SK-N-SH treated with all-trans-retinoic acid at 6 μM for 48 hours (cell line): ENCODE results near the gene PNPLA6.

Experiments
- TOX ChIP-seq: fragments of 250-450 bp; sonication (Bioruptor Pico); IDR thresholded peaks from 2 replicates; pipeline ENCODE4 v1.8.0; 2021; ENCODE audit warnings: mild to moderate bottlenecking, moderate library complexity, borderline replicate concordance
- TF ChIP-seq, protein P1 (sequence below): fragments of 250-450 bp; sonication (Bioruptor Pico); IDR thresholded peaks from 2 replicates; pipeline ENCODE4 v1.8.0; 2020; ENCODE audit warnings: mild to moderate bottlenecking, moderate library complexity, borderline replicate concordance

DNA sequence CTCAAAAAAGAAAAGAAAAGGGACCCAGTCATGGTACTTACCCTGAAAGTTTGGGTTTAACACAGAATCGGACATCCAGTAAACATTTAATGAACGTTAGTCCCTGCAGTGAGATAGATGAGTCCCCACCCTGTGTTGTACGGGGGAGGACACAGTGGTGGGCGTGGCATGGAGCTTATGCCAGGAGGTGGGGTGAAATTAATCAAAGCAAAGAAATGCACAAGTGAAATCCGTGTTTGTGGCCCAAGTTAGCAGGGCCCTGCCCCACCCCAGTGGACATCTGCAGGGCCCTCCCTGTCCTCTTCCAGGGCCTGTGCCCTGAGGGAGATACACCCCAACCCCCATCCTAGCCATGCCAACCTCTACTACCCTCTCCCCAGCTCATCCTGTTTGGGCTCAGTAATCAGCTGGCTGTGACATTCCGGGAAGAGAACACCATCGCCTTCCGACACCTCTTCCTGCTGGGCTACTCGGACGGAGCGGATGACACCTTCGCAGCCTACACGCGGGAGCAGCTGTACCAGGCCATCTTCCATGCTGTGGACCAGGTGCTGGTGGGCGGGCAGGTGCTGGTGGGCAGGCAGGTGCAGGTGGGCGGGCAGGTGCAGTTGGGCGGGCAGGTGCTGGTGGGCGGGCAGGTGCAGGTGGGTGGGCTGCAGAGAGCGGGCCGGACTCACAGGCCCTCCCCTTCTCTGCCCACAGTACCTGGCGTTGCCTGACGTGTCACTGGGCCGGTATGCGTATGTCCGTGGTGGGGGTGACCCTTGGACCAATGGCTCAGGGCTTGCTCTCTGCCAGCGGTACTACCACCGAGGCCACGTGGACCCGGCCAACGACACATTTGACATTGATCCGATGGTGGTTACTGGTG, 9.2 kb upstream of the PNPLA6 start:
- TF ChIP-seq TOX = no peak
- TF ChIP-seq, protein P1, sequence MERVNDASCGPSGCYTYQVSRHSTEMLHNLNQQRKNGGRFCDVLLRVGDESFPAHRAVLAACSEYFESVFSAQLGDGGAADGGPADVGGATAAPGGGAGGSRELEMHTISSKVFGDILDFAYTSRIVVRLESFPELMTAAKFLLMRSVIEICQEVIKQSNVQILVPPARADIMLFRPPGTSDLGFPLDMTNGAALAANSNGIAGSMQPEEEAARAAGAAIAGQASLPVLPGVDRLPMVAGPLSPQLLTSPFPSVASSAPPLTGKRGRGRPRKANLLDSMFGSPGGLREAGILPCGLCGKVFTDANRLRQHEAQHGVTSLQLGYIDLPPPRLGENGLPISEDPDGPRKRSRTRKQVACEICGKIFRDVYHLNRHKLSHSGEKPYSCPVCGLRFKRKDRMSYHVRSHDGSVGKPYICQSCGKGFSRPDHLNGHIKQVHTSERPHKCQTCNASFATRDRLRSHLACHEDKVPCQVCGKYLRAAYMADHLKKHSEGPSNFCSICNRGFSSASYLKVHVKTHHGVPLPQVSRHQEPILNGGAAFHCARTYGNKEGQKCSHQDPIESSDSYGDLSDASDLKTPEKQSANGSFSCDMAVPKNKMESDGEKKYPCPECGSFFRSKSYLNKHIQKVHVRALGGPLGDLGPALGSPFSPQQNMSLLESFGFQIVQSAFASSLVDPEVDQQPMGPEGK (CRISPR knock-in tag) = no peak
